G401 (cell line): ENCODE results near the gene C19orf85. TPM values are rescaled to one million over a fixed set of nuclear protein-coding genes. Genes with fewer than 3 reads are reported as not detected.
"Not testable (repeated sequence)": the region's sequence is repeated elsewhere in the genome, so short reads cannot be mapped to it uniquely, and the experiment has no call there.

ENCODE experiments used
- DNase-seq: peaks from one replicate; pipeline ENCODE4 v3.0.0-alpha.2; 2015; ENCODE audit warnings: low spot score
- in situ Hi-C: cut with HindIII; loops from 2 replicates; pipeline ENCODE4 v1.10.0; 2016; ENCODE audit warnings: low sequenced_read_pairs, mixed read lengths
- total RNA-seq: library from RNA; depleted of rRNA; stranded (reverse); fragments of >200 nt; shearing (Covaris generic); gene quantifications from 2 replicates; pipeline ENCODE4 v1.2.3, GENCODE V29; 2014; rRNA removed

C19orf85 gene
- total RNA-seq, 1 experiment from 2014 or later = not detected

DNA sequence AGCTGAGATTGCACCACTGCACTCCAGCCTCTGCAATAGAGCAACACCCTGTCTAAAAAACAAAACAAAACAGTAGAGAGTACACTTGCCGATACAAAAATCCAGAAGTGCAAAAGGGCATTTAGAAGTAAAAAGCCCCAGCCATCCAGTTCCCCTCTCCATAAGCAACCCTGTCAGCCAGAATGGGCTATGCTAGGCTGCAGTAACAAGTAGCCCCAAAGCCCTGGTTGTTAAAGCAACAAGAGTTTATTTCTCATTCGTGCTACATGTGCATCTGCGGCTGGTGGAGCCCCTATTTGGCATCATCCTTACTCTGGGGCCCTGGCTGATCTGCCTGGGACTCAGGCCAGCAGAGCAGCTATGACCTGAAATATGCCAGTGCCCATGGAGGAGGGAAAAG lies 40.0 kb downstream of the C19orf85 start:
- DNase-seq = no peak
- in situ Hi-C loops = no loop called here

DNA sequence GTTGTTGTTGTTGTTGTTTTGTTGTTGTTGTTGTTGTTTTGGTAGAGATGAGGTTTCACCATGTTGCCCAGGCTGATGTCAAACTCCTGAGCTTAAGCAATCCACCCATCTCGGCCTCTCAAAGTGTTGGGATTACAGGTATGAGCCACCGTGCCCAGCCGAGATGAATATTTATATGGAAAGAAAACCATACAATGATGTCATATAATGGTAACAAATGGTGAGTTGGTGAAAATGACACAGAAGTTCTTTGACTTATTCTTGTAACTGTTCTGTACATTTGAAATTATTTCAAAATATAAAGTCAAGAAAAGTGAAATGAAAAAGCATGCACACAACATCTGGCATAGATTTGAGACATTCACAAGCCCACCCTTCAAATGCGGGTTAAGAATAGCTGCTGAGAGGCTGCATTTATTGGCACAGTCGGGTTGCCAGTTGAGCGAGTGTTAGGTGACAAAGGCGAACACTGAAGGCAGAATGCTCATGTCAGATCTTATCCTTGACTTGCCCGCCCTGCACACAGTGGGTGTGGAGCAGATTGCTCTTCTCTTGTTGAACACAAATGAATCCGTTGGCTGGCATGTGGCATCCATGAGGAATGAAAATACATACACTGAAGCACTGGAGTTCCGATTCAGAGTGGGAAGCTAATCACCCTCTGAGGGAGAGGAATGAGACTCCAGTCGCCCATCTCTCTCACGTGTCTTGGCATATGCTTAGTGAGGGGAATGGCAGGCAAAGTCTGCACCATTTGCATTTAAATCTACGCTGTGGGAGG lies 41.1 kb downstream of the C19orf85 start:
- in situ Hi-C loops = no loop called here
- no peak for DNase-seq

DNA sequence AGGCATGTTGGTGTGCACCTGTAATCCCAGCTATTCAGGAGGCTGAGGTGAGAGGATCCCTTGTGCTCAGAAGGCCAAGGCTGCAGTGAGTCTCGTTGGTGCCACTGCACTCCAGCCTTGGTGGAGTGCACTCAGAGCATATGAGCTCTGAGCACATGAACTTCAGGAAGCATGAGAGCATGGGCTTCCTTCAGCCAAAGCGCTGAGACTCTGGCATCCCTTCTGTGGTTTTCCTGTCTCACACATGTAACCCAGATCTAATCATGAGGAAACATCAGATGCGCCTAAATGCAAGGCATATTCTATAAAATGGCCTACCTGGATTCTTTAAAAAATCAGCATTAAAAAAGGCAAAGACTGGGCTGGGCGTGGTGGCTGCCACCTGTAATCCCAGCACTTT lies 43.3 kb downstream of the C19orf85 start:
- in situ Hi-C loops, DNase-seq: not testable (repeated sequence)

DNA sequence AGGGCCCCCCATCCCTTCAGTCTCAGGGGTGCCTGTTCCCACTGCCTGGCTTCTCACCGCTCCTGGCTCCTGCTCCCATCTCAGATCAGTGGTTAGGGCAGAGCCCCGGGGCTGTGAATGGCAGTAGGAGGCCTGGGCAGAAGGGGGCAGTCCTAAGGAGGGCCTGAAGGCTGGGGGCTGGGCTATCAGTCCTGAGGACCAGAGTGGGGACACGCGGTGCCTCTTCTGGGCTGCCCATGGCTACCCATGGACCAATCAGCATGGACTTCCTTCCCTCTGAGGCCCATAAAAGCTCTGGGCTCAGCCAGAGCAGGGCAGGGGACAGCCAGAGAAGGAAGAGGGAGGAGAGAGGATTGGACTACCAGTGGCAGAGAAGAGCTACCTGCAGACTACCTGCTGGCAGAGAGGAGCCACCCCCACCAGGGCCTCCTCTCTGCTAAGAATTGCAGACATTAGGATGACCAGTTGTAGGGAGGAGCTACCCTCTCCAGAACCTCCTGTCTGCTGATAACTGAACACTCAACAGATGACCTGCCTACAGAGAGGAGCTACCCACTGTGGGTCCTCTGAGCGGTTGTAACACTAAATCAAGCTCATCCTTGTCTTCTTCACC lies 44.8 kb downstream of the C19orf85 start:
- in situ Hi-C loops = loop anchor here (10.0 kb wide), 2 partner anchors 125 to 165 kb away; partner anchors contain the start of gene PPP6R1

DNA sequence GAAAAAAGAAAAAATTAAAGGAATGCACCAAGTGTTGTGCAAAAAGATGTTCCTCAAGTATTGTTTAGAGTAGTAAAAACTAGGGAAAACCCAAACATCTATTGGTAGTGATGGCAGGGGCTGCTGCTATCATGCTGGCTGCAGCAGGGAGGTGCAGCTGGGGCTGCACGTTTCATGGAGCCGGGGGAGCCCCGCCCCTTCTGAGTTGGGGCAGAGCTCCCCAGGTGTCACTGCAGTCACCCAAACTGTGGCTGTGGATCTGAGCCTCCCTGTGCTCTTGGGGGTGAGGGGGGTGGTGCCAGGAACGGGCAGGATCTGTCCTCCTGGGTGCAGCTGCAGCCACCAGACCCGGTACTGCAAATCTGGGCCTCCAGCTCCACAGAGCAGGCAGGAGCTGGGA lies 45.4 kb downstream of the C19orf85 start:
- no peak for DNase-seq
- in situ Hi-C loops = loop anchor here (10.0 kb wide), 2 partner anchors 124 to 164 kb away; partner anchors contain the start of gene PPP6R1

More for the DNA sequence above, 44.8 kb downstream of the C19orf85 start:
- DNase-seq = no peak

DNA sequence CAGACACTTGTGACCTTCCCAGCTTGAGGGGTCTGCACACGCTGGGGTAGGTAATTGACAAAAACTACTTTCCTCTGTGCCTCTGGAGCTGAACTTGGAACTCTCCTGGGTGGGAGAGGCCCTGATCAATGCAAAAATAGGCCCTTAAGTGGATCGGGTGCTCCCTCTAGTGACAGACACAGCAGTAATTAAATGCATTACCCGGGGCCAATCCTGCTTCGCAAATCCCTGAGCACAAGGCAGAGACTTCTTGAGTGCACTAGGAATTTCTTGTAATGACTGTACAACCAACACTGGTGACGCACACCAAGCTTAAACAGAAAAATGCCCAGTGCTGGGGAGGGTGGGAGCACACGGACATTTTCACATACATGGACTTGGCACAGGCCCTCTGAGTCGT lies 46.4 kb downstream of the C19orf85 start:
- peak; percentile 70 for DNase-seq
- in situ Hi-C loops = loop anchor here (10.0 kb wide), 2 partner anchors 123 to 163 kb away; partner anchors contain the start of gene PPP6R1

Other genes starting within 250 kb of the C19orf85 start
- 0.62 and 1.5 TPM in 2 replicates for gene TMEM86B, start 236.0 kb downstream of the C19orf85 start, total RNA-seq
- gene PPP6R1, start 205.7 kb downstream of the C19orf85 start, total RNA-seq = 104 and 109 TPM in 2 replicates
- gene HSPBP1, start 184.6 kb downstream of the C19orf85 start, total RNA-seq = 74.4 and 89.1 TPM in 2 replicates
- 8.9 and 18.3 TPM in 2 replicates for gene BRSK1, start 180.8 kb downstream of the C19orf85 start, total RNA-seq
- 1.9 TPM in 1 of 2 replicates, not detected in the other for gene TMEM150B, start 139.4 kb downstream of the C19orf85 start, total RNA-seq
- gene KMT5C, start 124.9 kb downstream of the C19orf85 start, total RNA-seq = 17.7 and 20.8 TPM in 2 replicates
- 5.8 TPM in 2 replicates for gene COX6B2, start 110.0 kb downstream of the C19orf85 start, total RNA-seq
- gene GARIN5B, start 101.5 kb downstream of the C19orf85 start, total RNA-seq = not detected in 2 replicates
- gene IL11, start 94.3 kb downstream of the C19orf85 start, total RNA-seq = 6.5 and 8.4 TPM in 2 replicates
- 4.0 and 14.0 TPM in 2 replicates for gene TMEM190, start 87.9 kb downstream of the C19orf85 start, total RNA-seq
- 0.55 TPM in 1 of 2 replicates, not detected in the other for gene TMEM238, start 80.5 kb downstream of the C19orf85 start, total RNA-seq
- gene RPL28, start 78.8 kb downstream of the C19orf85 start, total RNA-seq = 236 and 319 TPM in 2 replicates
- gene UBE2S, start 57.0 kb downstream of the C19orf85 start, total RNA-seq = 329 and 348 TPM in 2 replicates
- gene SHISA7, start 21.5 kb downstream of the C19orf85 start, total RNA-seq = not detected in 2 replicates
- 186 and 197 TPM in 2 replicates for gene ISOC2, start 3.1 kb downstream of the C19orf85 start, total RNA-seq
- 13.3 and 27.6 TPM in 2 replicates for gene ZNF628, start 11.9 kb upstream of the C19orf85 start, total RNA-seq
- gene NAT14, start 20.4 kb upstream of the C19orf85 start, total RNA-seq = 143 and 157 TPM in 2 replicates
- 2.5 and 9.4 TPM in 2 replicates for gene SSC5D, start 23.7 kb upstream of the C19orf85 start, total RNA-seq
- gene SBK2, start 72.4 kb upstream of the C19orf85 start, total RNA-seq = 1.9 and 3.6 TPM in 2 replicates
- 0.31 and 0.37 TPM in 2 replicates for gene SBK3, start 80.8 kb upstream of the C19orf85 start, total RNA-seq
- gene ZNF579, start 116.1 kb upstream of the C19orf85 start, total RNA-seq = 10.0 and 16.2 TPM in 2 replicates
- 5.2 and 7.7 TPM in 2 replicates for gene FIZ1, start 134.8 kb upstream of the C19orf85 start, total RNA-seq
- gene ZNF524, start 135.5 kb upstream of the C19orf85 start, total RNA-seq = 8.4 and 19.8 TPM in 2 replicates
- gene ZNF865, start 140.9 kb upstream of the C19orf85 start, total RNA-seq = 1.6 and 1.7 TPM in 2 replicates
- gene ZNF784, start 159.8 kb upstream of the C19orf85 start, total RNA-seq = 6.8 and 21.0 TPM in 2 replicates
- 5.1 and 17.4 TPM in 2 replicates for gene ZNF580, start 176.3 kb upstream of the C19orf85 start, total RNA-seq
- 31.0 and 53.7 TPM in 2 replicates for gene ZNF581, start 178.9 kb upstream of the C19orf85 start, total RNA-seq
- gene CCDC106, start 183.5 kb upstream of the C19orf85 start, total RNA-seq = 24.9 and 29.0 TPM in 2 replicates
- 239 and 262 TPM in 2 replicates for gene U2AF2, start 190.3 kb upstream of the C19orf85 start, total RNA-seq
- gene EPN1, start 210.5 kb upstream of the C19orf85 start, total RNA-seq = 40.6 and 89.1 TPM in 2 replicates